SK-N-SH (cell line): ENCODE measurements around the gene TCP10L. TPM values are rescaled to one million over a fixed set of nuclear protein-coding genes. Genes with fewer than 3 reads are reported as not detected.

Experiments used
- CTCF ChIA-PET: fragments of 300-600, 350-600 bp; formaldehyde crosslinking; extraction: SDS; loops from one replicate; lab custom pipeline; 2021; lab: Yijun Ruan, JAX
- POLR2A ChIA-PET: fragments of 350-600 bp; sonication (Branson Sonifier 250); formaldehyde crosslinking; extraction: SDS; loops from one replicate; lab custom pipeline; 2020; ENCODE audit warnings: antibody characterized with exemption, inconsistent platforms; lab: Yijun Ruan, JAX
- DNase-seq: peaks from one replicate; pipeline ENCODE4 v3.0.0; 2012
- H2AFZ ChIP-seq: fragments of 200-600 bp; sonication (generic); 2 replicates; pipeline ENCODE4 v1.8.1; 2016; ENCODE audit warnings: antibody characterized with exemption, mild to moderate bottlenecking, low read depth
- H3F3A ChIP-seq: fragments of 200-600 bp; sonication (generic); replicated peaks from 2 replicates; pipeline ENCODE3; 2016; ENCODE audit warnings: antibody characterized with exemption, mild to moderate bottlenecking; ENCODE audit not compliant: insufficient read depth
- H3K27ac ChIP-seq, 2 experiments: fragments of 200-500 bp in 1 of 2; fragments of 200-600 bp in 1 of 2; sonication (Bioruptor generic) in 1 of 2; sonication (generic), shearing (Covaris generic) in 1 of 2; 2 replicates each; pipeline versions ENCODE4 v1.5.1 to v1.6.1; 2014 to 2016; ENCODE audit warnings: low read depth in 2 of 2, inconsistent platforms in 1 of 2, low read length in 1 of 2, mild to moderate bottlenecking in 1 of 2, mixed read lengths in 1 of 2
- H3K27me3 ChIP-seq: fragments of 200-600 bp; sonication (generic), shearing (Covaris generic); 2 replicates; pipeline ENCODE4 v1.6.1; 2016; ENCODE audit warnings: mixed run types; ENCODE audit not compliant: insufficient read depth
- H3K36me3 ChIP-seq, 2 experiments: fragments of 200-500 bp in 1 of 2; fragments of 200-600 bp in 1 of 2; sonication (Bioruptor generic) in 1 of 2; sonication (generic) in 1 of 2; replicated peaks in 1 of 2; 2 replicates each; pipeline versions ENCODE3 to v1.5.1; 2014 to 2016; ENCODE audit warnings: low read length in 1 of 2, mild to moderate bottlenecking in 1 of 2; ENCODE audit not compliant: insufficient read depth in 2 of 2, control insufficient read depth in 1 of 2
- H3K4me1 ChIP-seq, 2 experiments: fragments of 200-500 bp in 1 of 2; fragments of 200-600 bp in 1 of 2; sonication (Bioruptor generic) in 1 of 2; sonication (generic), shearing (Covaris generic) in 1 of 2; 2 replicates each; pipeline versions ENCODE4 v1.5.1 to v1.6.1; 2014 to 2016; ENCODE audit warnings: low read depth in 1 of 2, low read length in 1 of 2, mixed run types in 1 of 2; ENCODE audit not compliant: insufficient read depth in 2 of 2, control insufficient read depth in 1 of 2
- H3K4me2 ChIP-seq: fragments of 200-600 bp; sonication (generic), shearing (Covaris generic); 2 replicates; pipeline ENCODE4 v1.6.1; 2017; ENCODE audit warnings: mixed run types
- H3K4me3 ChIP-seq, 2 experiments: fragments of 200-500 bp in 1 of 2; fragments of 200-600 bp in 1 of 2; sonication (Bioruptor generic) in 1 of 2; sonication (generic), shearing (Covaris generic) in 1 of 2; 2 replicates each; pipeline versions ENCODE4 v1.5.1 to v1.8.1; 2014 to 2016; ENCODE audit warnings: low read depth in 2 of 2, inconsistent platforms in 1 of 2, low read length in 1 of 2, mild to moderate bottlenecking in 1 of 2, mixed read lengths in 1 of 2, moderate library complexity in 1 of 2
- H3K79me2 ChIP-seq: fragments of 200-600 bp; sonication (generic); 2 replicates; pipeline ENCODE4 v1.8.1; 2017; ENCODE audit warnings: mild to moderate bottlenecking; ENCODE audit not compliant: insufficient read depth
- H3K9ac ChIP-seq: fragments of 200-600 bp; sonication (generic); 2 replicates; pipeline ENCODE4 v1.6.1; 2017; ENCODE audit warnings: mixed run types
- H3K9me2 ChIP-seq: fragments of 200-600 bp; sonication (generic); 2 replicates; pipeline ENCODE4 v1.6.1; 2017; ENCODE audit warnings: mixed run types
- H3K9me3 ChIP-seq: fragments of 200-600 bp; sonication (generic); 2 replicates; pipeline ENCODE4 v1.6.1; 2017; ENCODE audit warnings: mixed run types, mild to moderate bottlenecking, moderate library complexity
- H4K20me1 ChIP-seq: fragments of 200-600 bp; sonication (generic); 2 replicates; pipeline ENCODE4 v1.6.1; 2017; ENCODE audit warnings: mild to moderate bottlenecking, mixed run types; ENCODE audit not compliant: insufficient read depth
- CHD2 ChIP-seq: fragments of 150-350 bp; IDR thresholded peaks from 2 replicates; pipeline ENCODE4 v1.6.1; 2018; ENCODE audit warnings: low read length; ENCODE audit not compliant: partially characterized antibody
- ELF1 ChIP-seq: IDR thresholded peaks from 2 replicates; pipeline ENCODE4 v1.4.0; 2012
- EP300 ChIP-seq, 2 experiments: IDR thresholded peaks; 2 replicates each; pipeline versions ENCODE4 v1.4.0 to v1.6.1; 2012; ENCODE audit warnings: borderline replicate concordance in 1 of 2, low read depth in 1 of 2, low read length in 1 of 2
- EZH2phosphoT487 ChIP-seq: fragments of 200-600 bp; sonication (generic); IDR thresholded peaks from 2 replicates; pipeline ENCODE4 v1.6.1; 2017; ENCODE audit warnings: low read depth, mixed run types, mild to moderate bottlenecking, antibody characterized with exemption, moderate library complexity, borderline replicate concordance
- FOXJ3 ChIP-seq: sonication (generic); formaldehyde crosslinking; IDR thresholded peaks from 2 replicates; pipeline ENCODE4 v1.5.1; 2020; ENCODE audit warnings: mild to moderate bottlenecking, missing genetic modification reagents
- FOXM1 ChIP-seq: IDR thresholded peaks from 2 replicates; pipeline ENCODE4 v1.4.0; 2012; ENCODE audit warnings: low read depth, mild to moderate bottlenecking
- GABPA ChIP-seq: IDR thresholded peaks from 2 replicates; pipeline ENCODE4 v1.4.0; 2012; ENCODE audit warnings: low read depth, mild to moderate bottlenecking
- IRF3 ChIP-seq: fragments of 150-350 bp; IDR thresholded peaks from 2 replicates; pipeline ENCODE4 v1.6.1; 2016; ENCODE audit warnings: mild to moderate bottlenecking, low read depth, low read length
- JUND ChIP-seq: IDR thresholded peaks from 2 replicates; pipeline ENCODE4 v1.4.0; 2012
- MEF2A ChIP-seq: IDR thresholded peaks from 2 replicates; pipeline ENCODE4 v1.4.0; 2012; ENCODE audit warnings: low read depth, borderline replicate concordance
- MXI1 ChIP-seq: IDR thresholded peaks from 2 replicates; pipeline ENCODE4 v1.6.1; 2012; ENCODE audit warnings: mild to moderate bottlenecking, low read depth, low read length, improper control_type of control experiment
- NRF1 ChIP-seq: IDR thresholded peaks from 2 replicates; pipeline ENCODE4 v1.6.1; 2012; ENCODE audit warnings: low read depth, mild to moderate bottlenecking, low read length
- POLR2AphosphoS5 ChIP-seq: IDR thresholded peaks from 2 replicates; pipeline ENCODE4 v1.6.1; 2012; ENCODE audit warnings: low read depth, low read length
- RAD21 ChIP-seq: IDR thresholded peaks from 2 replicates; pipeline ENCODE4 v1.6.1; 2012; ENCODE audit warnings: mild to moderate bottlenecking, low read length
- RCOR1 ChIP-seq: fragments of 150-350 bp; IDR thresholded peaks from 2 replicates; pipeline ENCODE4 v1.6.1; 2017; ENCODE audit warnings: antibody characterized with exemption, low read length
- SIN3A ChIP-seq: IDR thresholded peaks from 2 replicates; pipeline ENCODE4 v1.6.1; 2012; ENCODE audit warnings: low read depth, mild to moderate bottlenecking, low read length, moderate library complexity, borderline replicate concordance
- TAF1 ChIP-seq: IDR thresholded peaks from 2 replicates; pipeline ENCODE4 v1.6.1; 2012; ENCODE audit warnings: low read depth, mild to moderate bottlenecking, low read length, moderate library complexity, borderline replicate concordance
- TCF12 ChIP-seq: IDR thresholded peaks from 2 replicates; pipeline ENCODE4 v1.4.0; 2012
- YY1 ChIP-seq: IDR thresholded peaks from 2 replicates; pipeline ENCODE4 v1.4.0; 2012; ENCODE audit warnings: low read depth, mild to moderate bottlenecking
- WGBS: methylation state at CpG from one replicate; pipeline ENCODE4 v1.1.6; 2017; ENCODE audit warnings: low lambda C conversion rate; 5-methylcytosine and 5-hydroxymethylcytosine counted together
- polyA plus RNA-seq, 3 experiments: library from polyadenylated mRNA; depleted of rRNA; stranded (reverse); fragments of >200 nt; gene quantifications; 2 replicates each; pipeline ENCODE4 v1.2.3, GENCODE V29; 2012
- TF ChIP-seq, protein P1 (sequence below): IDR thresholded peaks from 2 replicates; pipeline ENCODE4 v1.4.0; 2012; ENCODE audit warnings: low read depth
- TF ChIP-seq, protein P2 (sequence below): IDR thresholded peaks from 2 replicates; pipeline ENCODE4; 2012
- TF ChIP-seq, protein P3 (sequence below): IDR thresholded peaks from 2 replicates; pipeline ENCODE4 v1.4.0; 2012; ENCODE audit warnings: low read depth, borderline replicate concordance

The TCP10L gene
- polyA plus RNA-seq, 1 of the 3 experiments (the other 2 are of a cell fraction), result 0.33 TPM

GRCh38 chr21:32612075-32612998 lies 27.0 kb upstream of the TCP10L start, which contains the start of gene CFAP298 (continued):
- TF ChIP-seq FOXJ3, result peak; percentile 60
- TF ChIP-seq NRF1, result no peak
- no peak for TF ChIP-seq EZH2phosphoT487
- TF ChIP-seq TAF1, result peak; percentile 59
- TF ChIP-seq, protein P1, sequence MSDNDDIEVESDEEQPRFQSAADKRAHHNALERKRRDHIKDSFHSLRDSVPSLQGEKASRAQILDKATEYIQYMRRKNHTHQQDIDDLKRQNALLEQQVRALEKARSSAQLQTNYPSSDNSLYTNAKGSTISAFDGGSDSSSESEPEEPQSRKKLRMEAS, result peak; percentile 94
- TF ChIP-seq TCF12, result no peak
- TF ChIP-seq FOXM1, result 0 out of 2 replicates have a peak, but pooled peaks have one; percentile 18
- TF ChIP-seq IRF3, result 0 out of 2 replicates have a peak, but pooled peaks have one; percentile 4
- no peak for TF ChIP-seq YY1
- no peak for TF ChIP-seq JUND
- peak; percentile 89 for TF ChIP-seq SIN3A
- TF ChIP-seq RAD21, result no peak
- TF ChIP-seq CHD2, result peak; percentile 65
- TF ChIP-seq, protein P2, sequence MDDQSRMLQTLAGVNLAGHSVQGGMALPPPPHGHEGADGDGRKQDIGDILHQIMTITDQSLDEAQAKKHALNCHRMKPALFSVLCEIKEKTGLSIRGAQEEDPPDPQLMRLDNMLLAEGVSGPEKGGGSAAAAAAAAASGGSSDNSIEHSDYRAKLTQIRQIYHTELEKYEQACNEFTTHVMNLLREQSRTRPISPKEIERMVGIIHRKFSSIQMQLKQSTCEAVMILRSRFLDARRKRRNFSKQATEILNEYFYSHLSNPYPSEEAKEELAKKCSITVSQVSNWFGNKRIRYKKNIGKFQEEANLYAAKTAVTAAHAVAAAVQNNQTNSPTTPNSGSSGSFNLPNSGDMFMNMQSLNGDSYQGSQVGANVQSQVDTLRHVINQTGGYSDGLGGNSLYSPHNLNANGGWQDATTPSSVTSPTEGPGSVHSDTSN, result peak; percentile 43

DNA sequence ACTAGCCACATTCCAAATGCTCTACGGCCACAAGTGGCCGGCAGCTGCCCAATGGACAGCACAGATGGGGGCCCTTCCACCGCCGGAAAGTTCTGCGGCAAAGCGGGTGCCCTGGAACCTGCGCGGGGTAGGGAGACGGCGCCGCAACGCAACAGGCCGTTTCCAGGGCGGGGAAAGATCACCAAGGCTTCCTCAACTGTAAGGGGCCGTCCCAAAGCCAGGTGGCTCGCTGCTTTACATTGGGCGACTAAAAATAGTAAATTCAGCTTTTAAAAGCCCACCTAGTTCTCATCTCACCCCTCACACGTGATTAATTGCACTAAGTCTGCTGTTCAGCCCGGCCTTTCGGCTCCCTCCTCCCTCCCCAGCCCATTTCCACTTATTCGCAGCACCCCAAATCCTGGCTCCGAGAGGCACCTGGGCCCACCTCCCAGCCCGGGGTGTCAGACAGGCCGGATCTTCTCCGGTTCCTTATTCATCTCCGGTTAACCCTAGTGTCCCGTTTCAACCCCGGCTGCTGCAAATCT lies 26.2 kb upstream of the TCP10L start:
- Histone ChIP-seq H3K9me2 (no peaks in the 10 kb centered on the region), H3K4me1 (peaks cover 3 to 8% of the 10 kb centered on the region in 2 experiments; a peak in 3 of 4 replicates), H3K36me3 (peaks cover 18 to 25% of the 10 kb centered on the region in 2 experiments), H2AFZ (peak overlapping the region; percentile 97; the same call in 1 of the 2 replicates), H3K27ac (peak overlapping the region; percentile 98 to 100), H3K79me2 (peaks cover 31% of the 10 kb centered on the region), H3K4me3 (peak overlapping the region; percentile 90 to 98), H4K20me1 (no peaks in the 10 kb centered on the region), H3F3A (peaks cover 25% of the 10 kb centered on the region), H3K9me3 (no peaks in the 10 kb centered on the region), H3K27me3 (no peaks in the 10 kb centered on the region), H3K4me2 (peak overlapping the region; percentile 97), H3K9ac (peak overlapping the region; percentile 97)
- CTCF ChIA-PET, result interaction anchor here (1.2 to 3.8 kb wide), 4 partner anchors 11 to 208 kb away, joined by 3 to 28 read pairs (median 15); partner anchors contain the start of gene SYNJ1
- POLR2A ChIA-PET, result no interaction called here
- TF ChIP-seq, protein P3, sequence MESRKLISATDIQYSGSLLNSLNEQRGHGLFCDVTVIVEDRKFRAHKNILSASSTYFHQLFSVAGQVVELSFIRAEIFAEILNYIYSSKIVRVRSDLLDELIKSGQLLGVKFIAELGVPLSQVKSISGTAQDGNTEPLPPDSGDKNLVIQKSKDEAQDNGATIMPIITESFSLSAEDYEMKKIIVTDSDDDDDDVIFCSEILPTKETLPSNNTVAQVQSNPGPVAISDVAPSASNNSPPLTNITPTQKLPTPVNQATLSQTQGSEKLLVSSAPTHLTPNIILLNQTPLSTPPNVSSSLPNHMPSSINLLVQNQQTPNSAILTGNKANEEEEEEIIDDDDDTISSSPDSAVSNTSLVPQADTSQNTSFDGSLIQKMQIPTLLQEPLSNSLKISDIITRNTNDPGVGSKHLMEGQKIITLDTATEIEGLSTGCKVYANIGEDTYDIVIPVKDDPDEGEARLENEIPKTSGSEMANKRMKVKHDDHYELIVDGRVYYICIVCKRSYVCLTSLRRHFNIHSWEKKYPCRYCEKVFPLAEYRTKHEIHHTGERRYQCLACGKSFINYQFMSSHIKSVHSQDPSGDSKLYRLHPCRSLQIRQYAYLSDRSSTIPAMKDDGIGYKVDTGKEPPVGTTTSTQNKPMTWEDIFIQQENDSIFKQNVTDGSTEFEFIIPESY, result no peak
- TF ChIP-seq, protein P1, result no peak
- TF ChIP-seq ELF1 (no peak), FOXM1 (no peak), NRF1 (0 out of 2 replicates have a peak, but pooled peaks have one; percentile 25), EP300 (IDR thresholded peaks at IDR 0.05; ENCODE audit: borderline replicate concordance in 1 of 2, low read depth in 1 of 2, low read length in 1 of 2) (no peak), IRF3 (no peak), RCOR1 (no peak), YY1 (no peak), POLR2AphosphoS5 (no peak), MEF2A (no peak), GABPA (no peak), MXI1 (peak; percentile 13; the same call in 1 of the 2 replicates)
- DNase-seq, result peak; percentile 57
- under 1% methylated on average over 27 of the region's 28 CpGs for WGBS
